Activated B cell treated with CpG ODN at 0.5 μM for 24 hours (primary cell): ENCODE data around the gene SIPA1L3. TPM values are rescaled to one million over a fixed set of nuclear protein-coding genes. Genes with fewer than 3 reads are reported as not detected.

ENCODE experiments used
- ATAC-seq: fragments of 200-7000 bp; cut with Tn5 transposase; one replicate; pipeline ENCODE4 v1.10.0; 2021; ENCODE audit warnings: low read depth, mild to moderate bottlenecking, moderate library complexity
- CTCF ChIA-PET: fragments of 350-600 bp; sonication (Branson Sonifier 250); formaldehyde crosslinking; loops from one replicate; lab custom pipeline; 2021; ENCODE audit warnings: antibody characterized with exemption; lab: Charles Lee
- POLR2A ChIA-PET: fragments of 350-600 bp; sonication (Branson Sonifier 250); formaldehyde crosslinking; loops from one replicate; lab custom pipeline; 2021; ENCODE audit warnings: antibody characterized with exemption; lab: Charles Lee
- DNase-seq: peaks from one replicate; pipeline ENCODE4 v3.0.0; 2022
- H3K27ac Mint-ChIP-seq: one replicate; pipeline ENCODE4 v1.8.0; 2020; ENCODE audit warnings: mixed read lengths
- H3K27me3 Mint-ChIP-seq: one replicate; pipeline ENCODE4 v1.8.0; 2021; ENCODE audit warnings: mixed read lengths
- H3K36me3 Mint-ChIP-seq: one replicate; pipeline ENCODE4 v1.8.0; 2021; ENCODE audit warnings: low read depth, mixed read lengths
- H3K4me1 Mint-ChIP-seq: one replicate; pipeline ENCODE4 v1.8.0; 2021; ENCODE audit warnings: mixed read lengths
- H3K4me3 Mint-ChIP-seq: one replicate; pipeline ENCODE4 v1.8.0; 2020; ENCODE audit warnings: mild to moderate bottlenecking, mixed read lengths
- H3K9me3 Mint-ChIP-seq: one replicate; pipeline ENCODE4 v1.8.0; 2020; ENCODE audit warnings: mixed read lengths
- intact Hi-C: fragments of 100-400 bp; cut with micrococcal nuclease; formaldehyde crosslinking; loops from one replicate; pipeline ENCODE4 v1.15.1; 2024
- total RNA-seq: library from RNA; stranded (reverse); gene quantifications from 2 replicates; pipeline ENCODE4 v1.2.3, GENCODE V29; 2022
- TF ChIP-seq, protein P1 (sequence below): fragments of 200-600 bp; IDR thresholded peaks from one replicate; pipeline ENCODE4 v1.8.0; 2022; ENCODE audit warnings: antibody characterized with exemption, mild to moderate bottlenecking

The SIPA1L3 gene
- total RNA-seq, 1 donor from 2014 or later = 145 TPM

DNA sequence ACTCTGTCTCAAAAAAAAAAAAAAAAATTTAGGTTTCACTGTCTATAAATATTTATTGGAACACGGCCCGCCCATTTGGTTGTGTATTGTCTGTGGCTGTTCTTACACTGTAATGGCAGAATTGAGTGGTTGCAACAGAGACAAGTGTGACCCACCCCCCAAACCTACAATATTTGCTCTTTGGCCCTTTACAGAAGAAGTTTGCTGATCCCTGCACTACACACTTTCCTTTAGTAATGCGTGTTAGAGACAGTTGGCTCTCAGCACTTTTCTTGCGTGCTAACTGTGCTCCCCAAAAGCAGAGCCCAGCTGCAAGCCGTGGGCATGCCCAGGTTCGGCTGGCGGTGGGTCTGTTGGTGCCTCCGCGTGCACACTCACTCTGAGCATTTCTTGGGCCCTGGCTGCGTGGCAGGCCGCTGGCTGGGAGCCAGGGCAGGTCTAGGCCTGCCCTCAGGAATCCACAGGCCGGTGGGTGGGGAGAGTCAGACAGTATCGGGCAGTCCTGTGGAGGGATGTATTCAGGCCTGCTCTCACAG lies 72.6 kb downstream of the SIPA1L3 start:
- Mint-ChIP-seq H3K27ac (peak overlapping the region; percentile 90), H3K27me3 (no peaks in the 10 kb centered on the region), H3K9me3 (no peaks in the 10 kb centered on the region), H3K4me1 (peaks cover 95% of the 10 kb centered on the region), H3K4me3 (peak overlapping the region; percentile 60), H3K36me3 (peaks cover 19% of the 10 kb centered on the region)
- intact Hi-C loops = loop anchor here (1.0 to 2.0 kb wide), 6 partner anchors 17 to 72 kb away; partner anchors contain the start of gene SIPA1L3
- POLR2A ChIA-PET = interaction anchor here (0.5 to 6.7 kb wide), 19 partner anchors 17 to 881 kb away, joined by 3 to 106 read pairs (median 6); partner anchors contain the start of genes SIPA1L3 and WDR87
- no peak for DNase-seq
- TF ChIP-seq, protein P1, sequence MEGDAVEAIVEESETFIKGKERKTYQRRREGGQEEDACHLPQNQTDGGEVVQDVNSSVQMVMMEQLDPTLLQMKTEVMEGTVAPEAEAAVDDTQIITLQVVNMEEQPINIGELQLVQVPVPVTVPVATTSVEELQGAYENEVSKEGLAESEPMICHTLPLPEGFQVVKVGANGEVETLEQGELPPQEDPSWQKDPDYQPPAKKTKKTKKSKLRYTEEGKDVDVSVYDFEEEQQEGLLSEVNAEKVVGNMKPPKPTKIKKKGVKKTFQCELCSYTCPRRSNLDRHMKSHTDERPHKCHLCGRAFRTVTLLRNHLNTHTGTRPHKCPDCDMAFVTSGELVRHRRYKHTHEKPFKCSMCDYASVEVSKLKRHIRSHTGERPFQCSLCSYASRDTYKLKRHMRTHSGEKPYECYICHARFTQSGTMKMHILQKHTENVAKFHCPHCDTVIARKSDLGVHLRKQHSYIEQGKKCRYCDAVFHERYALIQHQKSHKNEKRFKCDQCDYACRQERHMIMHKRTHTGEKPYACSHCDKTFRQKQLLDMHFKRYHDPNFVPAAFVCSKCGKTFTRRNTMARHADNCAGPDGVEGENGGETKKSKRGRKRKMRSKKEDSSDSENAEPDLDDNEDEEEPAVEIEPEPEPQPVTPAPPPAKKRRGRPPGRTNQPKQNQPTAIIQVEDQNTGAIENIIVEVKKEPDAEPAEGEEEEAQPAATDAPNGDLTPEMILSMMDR = no peak
- CTCF ChIA-PET = interaction anchor here (0.9 to 2.0 kb wide), 7 partner anchors 24 to 115 kb away, joined by 3 to 9 read pairs (median 4); partner anchors contain the start of gene SIPA1L3
- peak; percentile 3 for ATAC-seq

DNA sequence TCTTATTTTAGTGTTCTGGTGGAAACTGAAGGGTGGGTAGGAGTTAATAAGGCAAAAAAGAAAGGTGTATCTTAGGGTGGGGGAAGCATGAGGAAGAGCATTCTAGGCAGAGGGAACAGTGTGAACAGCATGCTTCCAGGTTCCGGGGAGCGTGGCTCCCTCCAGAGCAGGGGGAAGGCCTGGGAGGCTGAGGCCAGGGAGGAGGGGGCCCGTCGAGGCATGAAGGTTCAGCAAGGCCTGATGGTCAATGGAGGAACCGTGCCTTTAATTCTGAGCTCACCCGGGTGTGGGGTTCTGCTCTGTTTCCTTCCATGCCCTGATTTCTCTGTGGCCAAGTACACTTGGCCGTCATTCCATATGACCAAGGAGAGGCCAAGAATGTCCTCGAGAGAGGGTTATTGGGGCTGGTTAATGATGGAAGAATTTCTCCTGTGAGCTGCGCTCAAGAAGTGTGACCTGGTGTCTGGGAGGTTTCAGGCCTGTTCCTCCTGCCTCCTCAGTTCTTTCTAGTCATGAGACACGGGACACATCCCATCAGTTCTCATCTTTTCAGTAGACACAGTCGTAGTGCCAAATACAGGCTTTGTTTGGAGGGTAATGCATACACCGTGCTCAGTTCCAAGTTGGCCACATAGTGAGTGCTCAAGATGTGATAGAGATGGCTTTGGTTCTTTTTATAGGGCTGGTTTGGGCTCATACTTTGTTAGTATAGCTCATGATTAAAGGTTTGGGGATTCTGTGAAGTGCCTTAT lies 73.6 kb downstream of the SIPA1L3 start:
- peaks cover 18% of the 10 kb centered on the region for H3K36me3 Mint-ChIP-seq
- intact Hi-C loops = no loop called here
- TF ChIP-seq, protein P1 = no peak
- DNase-seq = no peak
- ATAC-seq = no peak
- peaks cover 94% of the 10 kb centered on the region for H3K4me1 Mint-ChIP-seq
- H3K27ac Mint-ChIP-seq = peak overlapping the region; percentile 90
- H3K4me3 Mint-ChIP-seq = peak overlapping the region; percentile 60
- ChIA-PET CTCF (interaction anchor here (2.2 kb wide), 1 partner anchor 78 kb away, joined by 5 read pairs; no protein-coding TSS in a partner anchor), POLR2A (interaction anchor here (0.6 to 6.7 kb wide), 8 partner anchors 18 to 73 kb away, joined by 3 to 106 read pairs (median 6); no protein-coding TSS in a partner anchor)
- H3K27me3 Mint-ChIP-seq = no peaks in the 10 kb centered on the region
- no peaks in the 10 kb centered on the region for H3K9me3 Mint-ChIP-seq

DNA sequence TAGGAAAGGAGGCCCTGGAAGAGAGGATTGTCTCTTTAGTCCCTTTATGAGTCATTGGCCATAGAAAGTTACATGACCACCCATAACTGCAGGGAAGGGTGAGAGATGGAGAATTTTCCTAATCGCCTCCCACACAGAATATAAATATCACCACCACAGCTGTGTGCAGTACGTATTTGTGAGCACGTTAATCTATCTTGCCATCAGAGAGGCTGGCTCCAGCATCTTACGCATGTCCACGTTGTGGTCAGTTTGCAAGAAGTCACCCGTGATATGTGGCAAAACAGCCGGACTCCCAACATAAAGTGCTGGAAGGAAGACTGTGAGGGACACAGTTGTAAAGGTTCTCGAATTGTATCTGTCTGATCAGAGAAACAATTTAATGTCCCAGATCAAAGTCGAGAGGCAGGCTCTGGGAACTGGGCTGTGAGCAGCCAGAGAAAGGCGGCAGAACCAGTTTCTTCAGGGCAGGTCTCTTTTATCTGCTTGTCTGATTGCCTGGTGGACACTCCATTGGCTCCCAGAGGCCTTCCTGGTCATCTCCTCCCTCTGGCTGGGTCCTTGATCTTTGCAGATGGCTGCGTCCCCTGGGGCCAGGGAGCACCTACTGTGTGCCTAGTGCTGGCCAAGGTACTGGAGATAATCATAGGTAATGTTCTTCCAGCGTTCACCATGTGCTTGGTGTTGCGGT lies 74.9 kb downstream of the SIPA1L3 start:
- Mint-ChIP-seq H3K4me1 (peaks cover 94% of the 10 kb centered on the region), H3K36me3 (peaks cover 18% of the 10 kb centered on the region), H3K9me3 (no peaks in the 10 kb centered on the region), H3K27me3 (no peaks in the 10 kb centered on the region), H3K4me3 (no peak overlapping the region), H3K27ac (peak overlapping the region; percentile 90)
- DNase-seq (no peak), ATAC-seq (no peak)
- TF ChIP-seq, protein P1 = no peak
- ChIA-PET CTCF (interaction anchor here (2.2 kb wide), 1 partner anchor 79 kb away, joined by 5 read pairs; no protein-coding TSS in a partner anchor), POLR2A (interaction anchor here (0.9 to 1.6 kb wide), 2 partner anchors 19 to 52 kb away, joined by 3 to 4 read pairs; no protein-coding TSS in a partner anchor)
- intact Hi-C loops = no loop called here

DNA sequence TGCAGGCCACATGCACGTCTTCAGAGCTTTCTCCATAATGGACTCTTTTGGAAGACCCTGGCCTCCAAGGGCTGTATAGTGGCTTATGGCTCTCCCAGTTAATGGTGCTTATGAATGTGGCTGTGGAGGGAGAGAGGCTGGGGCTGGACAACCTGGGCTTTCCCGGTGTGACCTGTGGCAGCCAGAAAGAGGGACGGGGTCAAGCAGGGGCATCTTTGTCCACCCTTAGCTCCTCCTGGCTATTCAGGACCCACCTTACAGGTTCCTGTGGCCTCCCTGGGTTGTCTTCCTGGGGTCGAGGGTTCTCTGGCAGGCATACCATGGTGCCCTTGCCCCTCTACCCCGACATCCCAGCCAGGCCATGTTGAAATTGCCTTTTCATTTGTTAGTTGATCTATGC lies 75.6 kb downstream of the SIPA1L3 start:
- no peak overlapping the region for H3K4me3 Mint-ChIP-seq
- no peak for ATAC-seq
- peaks cover 97% of the 10 kb centered on the region for H3K4me1 Mint-ChIP-seq
- TF ChIP-seq, protein P1 = no peak
- DNase-seq = no peak
- H3K27ac Mint-ChIP-seq = peak overlapping the region; percentile 96
- no peaks in the 10 kb centered on the region for H3K9me3 Mint-ChIP-seq
- ChIA-PET CTCF (interaction anchor here (2.2 kb wide), 1 partner anchor 80 kb away, joined by 5 read pairs; no protein-coding TSS in a partner anchor), POLR2A (interaction anchor here (0.9 to 1.9 kb wide), 4 partner anchors 22 to 76 kb away, joined by 3 to 10 read pairs (median 4); partner anchors contain the start of genes SIPA1L3 and WDR87)
- H3K27me3 Mint-ChIP-seq = no peaks in the 10 kb centered on the region
- peaks cover 20% of the 10 kb centered on the region for H3K36me3 Mint-ChIP-seq
- intact Hi-C loops = no loop called here
